HL-60 (cell line): ENCODE data around the gene SDC1.

Source experiments
- DNase-seq, 2 experiments: peaks; one replicate each; pipeline ENCODE4 v3.0.0-alpha.2; 2010 to 2020; ENCODE audit warnings: low read depth in 1 of 2, low spot score in 1 of 2
- H3K27ac ChIP-seq: fragments of 250-450 bp; sonication (Bioruptor Pico); replicated peaks from 2 replicates; pipeline ENCODE4 v1.5.1; 2020; ENCODE audit warnings: mild to moderate bottlenecking, moderate library complexity
- H3K27me3 ChIP-seq: fragments of 250-450 bp; sonication (Bioruptor Pico); 2 replicates; pipeline ENCODE4 v1.5.1; 2021; ENCODE audit warnings: mild to moderate bottlenecking, moderate library complexity; ENCODE audit not compliant: insufficient read depth, poor library complexity, severe bottlenecking
- H3K4me3 ChIP-seq: replicated peaks from 2 replicates; pipeline ENCODE4 v1.5.1; 2011; ENCODE audit warnings: mild to moderate bottlenecking, control low read depth, low read length; ENCODE audit not compliant: insufficient read depth
- GABPA ChIP-seq: IDR thresholded peaks from 2 replicates; pipeline ENCODE4 v1.6.1; 2012; ENCODE audit warnings: low read depth
- POLR2AphosphoS5 ChIP-seq: IDR thresholded peaks from 2 replicates; pipeline ENCODE4 v1.6.1; 2012; ENCODE audit warnings: low read depth
- SPI1 ChIP-seq: IDR thresholded peaks from 2 replicates; pipeline ENCODE4 v1.6.1; 2012; ENCODE audit warnings: low read depth, mild to moderate bottlenecking, borderline replicate concordance
- TF ChIP-seq, protein P1 (sequence below): IDR thresholded peaks from 2 replicates; pipeline ENCODE4 v1.6.1; 2012; ENCODE audit warnings: low read depth; ENCODE audit not compliant: insufficient replicate concordance
- TF ChIP-seq, protein P2 (sequence below): IDR thresholded peaks from one replicate; pipeline ENCODE4 v1.5.1; 2011; ENCODE audit warnings: low read length, control low read depth, inconsistent platforms; ENCODE audit not compliant: insufficient read depth

Gene SDC1

DNA sequence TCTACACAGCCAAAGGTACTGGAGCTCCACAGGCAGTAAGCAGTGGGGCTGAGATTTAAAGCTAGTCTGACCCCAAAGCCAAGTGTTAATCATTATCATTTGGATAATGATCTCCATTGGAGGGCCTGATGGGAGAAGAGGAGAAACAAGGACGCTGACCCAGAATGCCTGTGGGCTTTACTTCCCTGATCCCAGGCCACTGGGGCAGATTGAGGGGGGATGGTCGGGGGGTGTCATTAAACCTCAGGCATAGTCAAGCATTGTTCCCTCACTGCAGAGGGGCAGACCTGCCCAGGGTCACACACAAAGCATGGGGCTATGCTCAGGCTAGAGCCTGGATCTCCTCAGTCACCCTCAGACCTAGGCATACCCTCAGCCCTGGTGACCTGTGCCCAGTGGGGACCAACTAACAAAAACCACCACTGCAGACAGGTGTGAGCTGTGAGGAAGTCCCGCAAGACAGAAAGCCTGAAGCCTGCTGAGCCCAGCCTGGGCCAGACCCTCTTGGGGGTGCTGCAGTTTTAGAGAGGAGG, 53.4 kb downstream of the SDC1 start:
- TF ChIP-seq, protein P1, sequence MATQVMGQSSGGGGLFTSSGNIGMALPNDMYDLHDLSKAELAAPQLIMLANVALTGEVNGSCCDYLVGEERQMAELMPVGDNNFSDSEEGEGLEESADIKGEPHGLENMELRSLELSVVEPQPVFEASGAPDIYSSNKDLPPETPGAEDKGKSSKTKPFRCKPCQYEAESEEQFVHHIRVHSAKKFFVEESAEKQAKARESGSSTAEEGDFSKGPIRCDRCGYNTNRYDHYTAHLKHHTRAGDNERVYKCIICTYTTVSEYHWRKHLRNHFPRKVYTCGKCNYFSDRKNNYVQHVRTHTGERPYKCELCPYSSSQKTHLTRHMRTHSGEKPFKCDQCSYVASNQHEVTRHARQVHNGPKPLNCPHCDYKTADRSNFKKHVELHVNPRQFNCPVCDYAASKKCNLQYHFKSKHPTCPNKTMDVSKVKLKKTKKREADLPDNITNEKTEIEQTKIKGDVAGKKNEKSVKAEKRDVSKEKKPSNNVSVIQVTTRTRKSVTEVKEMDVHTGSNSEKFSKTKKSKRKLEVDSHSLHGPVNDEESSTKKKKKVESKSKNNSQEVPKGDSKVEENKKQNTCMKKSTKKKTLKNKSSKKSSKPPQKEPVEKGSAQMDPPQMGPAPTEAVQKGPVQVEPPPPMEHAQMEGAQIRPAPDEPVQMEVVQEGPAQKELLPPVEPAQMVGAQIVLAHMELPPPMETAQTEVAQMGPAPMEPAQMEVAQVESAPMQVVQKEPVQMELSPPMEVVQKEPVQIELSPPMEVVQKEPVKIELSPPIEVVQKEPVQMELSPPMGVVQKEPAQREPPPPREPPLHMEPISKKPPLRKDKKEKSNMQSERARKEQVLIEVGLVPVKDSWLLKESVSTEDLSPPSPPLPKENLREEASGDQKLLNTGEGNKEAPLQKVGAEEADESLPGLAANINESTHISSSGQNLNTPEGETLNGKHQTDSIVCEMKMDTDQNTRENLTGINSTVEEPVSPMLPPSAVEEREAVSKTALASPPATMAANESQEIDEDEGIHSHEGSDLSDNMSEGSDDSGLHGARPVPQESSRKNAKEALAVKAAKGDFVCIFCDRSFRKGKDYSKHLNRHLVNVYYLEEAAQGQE, result no peak
- TF ChIP-seq, protein P2, sequence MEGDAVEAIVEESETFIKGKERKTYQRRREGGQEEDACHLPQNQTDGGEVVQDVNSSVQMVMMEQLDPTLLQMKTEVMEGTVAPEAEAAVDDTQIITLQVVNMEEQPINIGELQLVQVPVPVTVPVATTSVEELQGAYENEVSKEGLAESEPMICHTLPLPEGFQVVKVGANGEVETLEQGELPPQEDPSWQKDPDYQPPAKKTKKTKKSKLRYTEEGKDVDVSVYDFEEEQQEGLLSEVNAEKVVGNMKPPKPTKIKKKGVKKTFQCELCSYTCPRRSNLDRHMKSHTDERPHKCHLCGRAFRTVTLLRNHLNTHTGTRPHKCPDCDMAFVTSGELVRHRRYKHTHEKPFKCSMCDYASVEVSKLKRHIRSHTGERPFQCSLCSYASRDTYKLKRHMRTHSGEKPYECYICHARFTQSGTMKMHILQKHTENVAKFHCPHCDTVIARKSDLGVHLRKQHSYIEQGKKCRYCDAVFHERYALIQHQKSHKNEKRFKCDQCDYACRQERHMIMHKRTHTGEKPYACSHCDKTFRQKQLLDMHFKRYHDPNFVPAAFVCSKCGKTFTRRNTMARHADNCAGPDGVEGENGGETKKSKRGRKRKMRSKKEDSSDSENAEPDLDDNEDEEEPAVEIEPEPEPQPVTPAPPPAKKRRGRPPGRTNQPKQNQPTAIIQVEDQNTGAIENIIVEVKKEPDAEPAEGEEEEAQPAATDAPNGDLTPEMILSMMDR, result no peak
- no peak for TF ChIP-seq POLR2AphosphoS5
- TF ChIP-seq SPI1, result no peak
- no peak for TF ChIP-seq GABPA
- DNase-seq, result no peak
- Histone ChIP-seq H3K27me3 (no peaks in the 10 kb centered on the region), H3K27ac (no peak overlapping the region), H3K4me3 (no peak overlapping the region)

DNA sequence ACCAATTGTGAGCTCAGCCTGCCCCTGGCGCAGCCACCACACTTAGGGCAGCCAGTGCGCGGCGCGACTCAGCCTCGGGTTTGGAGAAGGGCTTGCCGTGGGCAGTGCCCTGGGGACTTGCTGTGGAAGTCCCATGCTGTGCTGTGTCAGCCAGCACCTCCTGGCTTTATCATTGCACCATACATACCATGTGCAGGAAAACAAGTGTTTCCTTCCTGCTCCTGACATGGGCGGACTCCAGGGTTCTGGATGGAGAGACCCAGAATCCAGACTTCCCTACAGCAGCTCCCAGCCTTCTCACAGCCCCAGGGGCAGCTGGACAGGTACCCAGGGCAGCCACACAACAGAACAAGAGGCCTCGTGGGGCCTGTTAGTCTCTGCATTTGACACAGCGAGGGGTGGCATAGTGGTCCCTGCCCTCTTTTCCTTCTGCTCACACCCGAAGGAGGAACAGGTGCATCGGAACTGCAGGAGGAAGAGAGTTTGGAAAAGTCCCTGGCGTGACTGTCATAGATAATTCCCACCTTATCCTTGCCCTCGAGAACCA, 54.2 kb downstream of the SDC1 start:
- no peaks in the 10 kb centered on the region for H3K27me3 ChIP-seq
- TF ChIP-seq GABPA (no peak), SPI1 (no peak), POLR2AphosphoS5 (no peak)
- TF ChIP-seq, protein P2, result no peak
- TF ChIP-seq, protein P1, result no peak
- H3K4me3 ChIP-seq, result no peak overlapping the region
- no peak for DNase-seq
- no peak overlapping the region for H3K27ac ChIP-seq

DNA sequence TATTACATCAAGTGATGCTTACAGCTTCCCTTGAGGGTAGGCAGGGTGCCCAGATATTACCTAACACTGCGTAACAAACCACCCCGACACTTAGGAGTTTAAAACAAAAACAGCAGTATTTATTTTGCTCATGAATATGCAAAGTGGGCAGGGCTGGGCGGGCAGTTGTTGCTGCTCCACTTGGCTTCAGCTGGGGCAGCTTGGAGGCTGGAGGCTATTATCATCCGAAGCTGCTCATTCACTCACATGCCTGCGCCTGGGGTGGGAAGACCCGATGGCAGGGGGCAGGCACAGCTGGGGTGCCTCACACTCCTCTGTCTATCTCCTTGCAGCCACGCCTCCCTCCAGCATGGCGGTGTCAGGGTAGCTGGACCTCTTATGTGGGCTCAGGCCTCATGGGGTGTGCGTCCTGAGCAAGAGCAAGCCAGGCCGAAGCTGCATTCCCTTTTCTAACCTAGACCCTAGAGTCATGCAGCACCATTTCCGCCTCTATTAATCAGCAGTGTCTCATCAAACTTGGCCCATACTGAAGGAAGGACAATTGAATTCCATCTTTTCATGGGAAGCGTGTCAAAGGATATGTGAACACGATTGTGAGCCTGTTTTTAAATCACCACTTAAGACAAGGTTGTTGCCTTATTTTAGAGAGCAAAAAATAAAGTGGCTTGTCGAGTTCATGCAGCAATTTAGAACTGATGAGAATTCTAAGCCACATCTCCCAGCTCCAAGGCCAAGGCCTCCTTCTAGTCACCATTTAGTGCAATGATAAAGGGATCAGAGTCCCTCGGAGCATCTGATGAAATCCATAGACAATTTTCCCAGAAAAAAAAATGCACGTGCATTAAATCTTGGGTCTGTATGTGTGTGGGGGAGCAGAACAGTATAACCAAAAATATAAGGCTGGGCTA, 54.9 kb downstream of the SDC1 start:
- Histone ChIP-seq H3K4me3 (no peak overlapping the region), H3K27ac (no peak overlapping the region), H3K27me3 (no peaks in the 10 kb centered on the region)
- DNase-seq, result no peak
- TF ChIP-seq SPI1, result no peak
- TF ChIP-seq GABPA, result no peak
- TF ChIP-seq POLR2AphosphoS5, result no peak
- TF ChIP-seq, protein P1, result no peak
- TF ChIP-seq, protein P2, result no peak
